ENCODE measurements around the gene CCDC188.
A peak's percentile ranks its signal among the peaks of the same experiment; 100 is the strongest.

The CCDC188 gene

GRCh38 chr22:20158391-20159036, 7.7 kb upstream of the CCDC188 start:
- Mint-ChIP-seq H3K36me3 (ENCODE audit: insufficient read depth) (peaks cover 3% of the 10 kb centered on the region), H3K9me3 (no peaks in the 10 kb centered on the region), H3K27me3 (peaks cover 9% of the 10 kb centered on the region), H3K4me3 (no peak overlapping the region), H3K4me1 (peaks cover 6% of the 10 kb centered on the region), H3K27ac (ENCODE audit: low read depth) (no peak overlapping the region)
- ATAC-seq (replicated peaks; ENCODE audit: extremely low read depth, poor library complexity, severe bottlenecking) (no peak), DNase-seq (ENCODE audit: low spot score in 2 of 2) (no peak)

DNA sequence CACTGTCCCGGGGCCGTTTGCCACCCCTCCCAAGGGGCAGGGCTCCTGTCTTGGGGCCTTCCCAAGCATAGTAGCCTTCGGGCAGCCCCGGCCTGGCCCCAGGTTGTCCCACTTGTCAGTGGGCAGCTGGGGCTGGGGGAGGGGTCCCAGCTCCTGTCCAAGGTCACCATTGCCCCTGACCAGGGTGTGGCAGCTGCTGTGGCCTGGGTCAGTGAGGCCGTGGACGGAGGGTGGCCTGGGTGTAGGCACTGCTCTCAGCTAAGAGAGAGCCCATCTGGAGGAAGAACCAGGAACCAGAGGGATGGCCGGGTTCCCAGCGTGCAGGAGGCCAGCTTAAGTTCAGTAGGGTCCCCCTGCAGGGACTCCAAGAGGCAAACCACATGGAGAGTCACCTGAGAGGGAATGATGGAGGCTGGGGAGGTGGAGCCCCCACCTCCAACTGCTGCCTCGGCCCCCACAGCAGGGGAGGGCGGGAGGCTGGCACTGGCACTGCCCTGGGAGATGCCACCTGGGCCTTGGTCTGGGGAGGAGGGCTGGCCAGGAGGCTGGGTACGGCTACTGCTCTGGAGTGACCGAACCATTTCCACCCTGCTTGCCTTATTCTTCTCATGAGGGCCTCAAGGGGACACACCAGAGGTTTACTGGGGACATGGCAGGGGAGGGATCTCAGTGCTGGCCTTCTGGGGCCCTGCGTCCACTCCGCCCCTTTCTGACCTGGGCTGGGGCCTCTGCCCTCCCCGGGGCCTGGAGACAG, 6.8 kb upstream of the CCDC188 start:
- Mint-ChIP-seq H3K4me3 (no peak overlapping the region), H3K9me3 (no peaks in the 10 kb centered on the region), H3K36me3 (ENCODE audit: insufficient read depth) (peaks cover 3% of the 10 kb centered on the region), H3K27me3 (peaks cover 9% of the 10 kb centered on the region), H3K27ac (ENCODE audit: low read depth) (no peak overlapping the region), H3K4me1 (peaks cover 6% of the 10 kb centered on the region)
- ATAC-seq (replicated peaks; ENCODE audit: extremely low read depth, poor library complexity, severe bottlenecking) = no peak
- DNase-seq (ENCODE audit: low spot score in 2 of 2) = no peak

DNA sequence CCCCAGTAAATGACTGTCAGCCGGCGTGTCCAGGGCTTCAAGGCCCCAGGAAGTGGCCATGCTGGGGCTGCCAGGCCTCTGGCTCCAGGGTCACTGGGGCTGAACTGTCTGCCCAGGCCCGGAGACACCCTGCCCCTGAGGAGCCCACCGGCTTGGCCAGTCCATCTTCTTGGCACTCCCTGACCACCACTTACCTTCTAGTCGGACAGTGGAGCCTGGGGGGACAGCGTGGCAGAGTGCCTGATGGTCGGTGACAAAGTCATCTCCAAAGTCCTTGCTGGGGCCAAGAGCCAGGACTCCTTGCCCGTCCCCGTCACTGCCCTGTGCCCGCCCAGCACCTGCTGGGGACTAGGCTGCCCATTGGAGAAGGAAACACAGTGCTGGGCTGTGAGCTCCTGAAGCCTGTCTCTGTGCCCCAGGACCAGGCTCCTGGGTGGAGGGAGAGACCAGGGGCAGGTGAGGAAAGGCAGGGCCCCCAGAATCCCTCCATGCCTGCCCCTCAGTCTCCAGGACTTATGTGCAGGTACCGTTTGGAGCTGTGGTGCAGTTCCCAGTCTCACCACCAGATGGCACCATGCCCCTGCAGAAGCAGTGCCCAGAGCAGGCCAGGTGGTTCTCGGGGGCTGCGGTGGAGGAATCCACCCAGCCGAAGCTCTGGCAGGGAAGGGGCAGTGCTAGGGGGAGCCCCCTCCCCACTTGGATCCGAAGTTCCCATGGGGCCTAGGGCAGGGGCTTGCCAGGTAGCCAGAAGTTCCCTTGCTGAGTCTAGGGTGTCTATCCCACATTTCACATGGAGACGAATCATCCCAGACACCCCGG, 6.0 kb upstream of the CCDC188 start:
- DNase-seq (ENCODE audit: low spot score in 2 of 2) (peak; percentile 82 to 96), ATAC-seq (replicated peaks; ENCODE audit: extremely low read depth, poor library complexity, severe bottlenecking) (peak; percentile 83)
- H3K27me3 Mint-ChIP-seq = peaks cover 9% of the 10 kb centered on the region
- peaks cover 6% of the 10 kb centered on the region for H3K4me1 Mint-ChIP-seq
- no peaks in the 10 kb centered on the region for H3K9me3 Mint-ChIP-seq
- H3K4me3 Mint-ChIP-seq = no peak overlapping the region
- H3K27ac Mint-ChIP-seq (ENCODE audit: low read depth) = no peak overlapping the region
- peaks cover 1% of the 10 kb centered on the region for H3K36me3 Mint-ChIP-seq (ENCODE audit: insufficient read depth)

DNA sequence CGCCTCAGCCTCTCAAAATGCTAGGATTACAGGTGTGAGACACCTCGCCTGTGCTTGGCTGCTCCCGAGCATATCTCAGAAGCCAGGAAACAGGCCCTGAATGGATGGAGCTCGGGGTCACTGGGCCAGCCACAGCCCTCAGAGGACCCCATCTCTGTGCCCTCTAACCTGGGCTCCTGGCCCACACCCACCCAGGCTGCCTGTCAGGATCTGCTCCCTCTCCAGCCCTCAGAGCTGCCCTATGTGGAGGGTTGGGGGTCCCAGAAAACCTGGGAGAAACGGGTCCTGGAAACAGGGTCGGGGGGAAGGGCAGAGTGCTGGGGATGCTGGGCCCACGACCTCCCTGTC, 5.2 kb upstream of the CCDC188 start:
- Mint-ChIP-seq H3K36me3 (ENCODE audit: insufficient read depth) (no peaks in the 10 kb centered on the region), H3K27me3 (peaks cover 9% of the 10 kb centered on the region), H3K9me3 (no peaks in the 10 kb centered on the region), H3K27ac (ENCODE audit: low read depth) (no peak overlapping the region), H3K4me3 (no peak overlapping the region), H3K4me1 (peaks cover 6% of the 10 kb centered on the region)
- DNase-seq (ENCODE audit: low spot score in 2 of 2) = no peak
- ATAC-seq (replicated peaks; ENCODE audit: extremely low read depth, poor library complexity, severe bottlenecking) = no peak

DNA sequence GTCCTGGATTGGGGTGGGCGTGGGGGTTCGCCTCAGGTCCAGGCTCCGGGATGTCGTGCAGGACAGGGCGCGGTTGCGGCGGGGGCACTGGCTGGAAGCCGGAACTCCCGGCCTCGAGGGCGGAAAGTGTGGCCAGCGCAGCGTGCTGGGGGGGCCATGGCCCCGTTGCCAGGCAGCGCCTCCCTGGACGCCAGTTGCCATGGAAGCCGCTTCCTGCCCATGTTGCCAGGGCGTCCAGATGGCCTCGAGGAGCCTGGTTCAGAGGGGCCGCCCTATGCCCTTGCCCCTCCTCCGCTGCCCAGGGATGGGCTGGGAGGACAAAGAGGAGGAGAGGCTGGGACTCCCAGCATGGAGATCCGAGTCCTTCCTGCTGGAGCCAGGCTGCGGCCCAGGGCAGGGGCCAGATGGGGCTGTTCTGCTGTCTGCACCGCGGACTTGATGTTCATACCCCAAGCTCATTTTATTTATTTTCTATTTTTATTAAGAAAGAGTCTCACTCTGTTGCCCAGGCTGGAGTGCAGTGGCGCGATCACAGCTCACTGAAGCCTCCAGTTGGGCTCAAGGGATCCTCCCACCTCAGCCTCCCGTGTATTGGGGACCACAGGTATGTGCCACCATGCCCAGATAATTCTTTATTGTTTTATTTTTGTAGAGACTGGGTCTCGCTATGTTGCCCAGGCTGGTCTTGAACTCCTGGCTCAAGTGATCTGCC, 4.6 kb upstream of the CCDC188 start:
- ATAC-seq (replicated peaks; ENCODE audit: extremely low read depth, poor library complexity, severe bottlenecking) = no peak
- Mint-ChIP-seq H3K36me3 (ENCODE audit: insufficient read depth) (no peaks in the 10 kb centered on the region), H3K27ac (ENCODE audit: low read depth) (no peak overlapping the region), H3K4me1 (peaks cover 6% of the 10 kb centered on the region), H3K27me3 (peaks cover 9% of the 10 kb centered on the region), H3K9me3 (no peaks in the 10 kb centered on the region), H3K4me3 (no peak overlapping the region)
- DNase-seq (ENCODE audit: low spot score in 2 of 2) = no peak

GRCh38 chr22:20154602-20155187, 3.8 kb upstream of the CCDC188 start:
- Mint-ChIP-seq H3K27ac (ENCODE audit: low read depth) (no peak overlapping the region), H3K36me3 (ENCODE audit: insufficient read depth) (no peaks in the 10 kb centered on the region), H3K9me3 (no peaks in the 10 kb centered on the region), H3K4me3 (no peak overlapping the region), H3K27me3 (peaks cover 9% of the 10 kb centered on the region), H3K4me1 (peaks cover 6% of the 10 kb centered on the region)
- DNase-seq (ENCODE audit: low spot score in 2 of 2) (no peak), ATAC-seq (replicated peaks; ENCODE audit: extremely low read depth, poor library complexity, severe bottlenecking) (no peak)

GRCh38 chr22:20153945-20154344, 3.1 kb upstream of the CCDC188 start:
- peaks cover 9% of the 10 kb centered on the region for H3K27me3 Mint-ChIP-seq
- ATAC-seq (replicated peaks; ENCODE audit: extremely low read depth, poor library complexity, severe bottlenecking) (no peak), DNase-seq (ENCODE audit: low spot score in 2 of 2) (no peak)
- H3K9me3 Mint-ChIP-seq = no peaks in the 10 kb centered on the region
- H3K4me1 Mint-ChIP-seq = peaks cover 6% of the 10 kb centered on the region
- H3K4me3 Mint-ChIP-seq = no peak overlapping the region
- no peak overlapping the region for H3K27ac Mint-ChIP-seq (ENCODE audit: low read depth)
- H3K36me3 Mint-ChIP-seq (ENCODE audit: insufficient read depth) = no peaks in the 10 kb centered on the region

DNA sequence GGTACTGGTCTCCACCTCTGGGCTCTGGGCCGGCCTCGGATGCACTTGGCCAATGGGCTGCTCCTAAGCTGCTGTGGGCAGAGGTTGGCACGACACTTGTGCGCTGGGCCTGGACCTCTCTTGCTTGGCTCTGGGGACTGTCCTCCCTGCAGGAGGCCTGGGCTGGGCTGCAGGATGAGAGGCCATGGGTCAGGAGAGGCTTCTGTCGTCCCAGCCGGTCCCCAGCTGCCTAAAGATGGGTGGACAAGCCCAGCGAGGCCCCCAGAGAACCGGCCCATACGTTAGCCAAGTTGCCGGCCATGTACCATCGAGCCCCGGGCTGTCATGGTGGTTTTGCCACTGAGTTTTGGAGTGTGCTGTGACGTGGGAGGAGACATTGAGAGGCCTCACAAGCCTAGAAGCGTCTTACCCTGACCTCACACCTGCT, 1.6 kb upstream of the CCDC188 start:
- Mint-ChIP-seq H3K4me3 (no peak overlapping the region), H3K9me3 (no peaks in the 10 kb centered on the region), H3K36me3 (ENCODE audit: insufficient read depth) (no peaks in the 10 kb centered on the region), H3K4me1 (peaks cover 6% of the 10 kb centered on the region), H3K27me3 (peaks cover 9% of the 10 kb centered on the region), H3K27ac (ENCODE audit: low read depth) (no peak overlapping the region)
- DNase-seq (ENCODE audit: low spot score in 2 of 2) (no peak), ATAC-seq (replicated peaks; ENCODE audit: extremely low read depth, poor library complexity, severe bottlenecking) (no peak)

- Mint-ChIP-seq H3K27ac (ENCODE audit: low read depth) (no peak overlapping the region), H3K9me3 (no peaks in the 10 kb centered on the region), H3K4me3 (no peak overlapping the region), H3K4me1 (no peaks in the 10 kb centered on the region), H3K36me3 (ENCODE audit: insufficient read depth) (no peaks in the 10 kb centered on the region), H3K27me3 (no peaks in the 10 kb centered on the region)
- ATAC-seq (replicated peaks; ENCODE audit: extremely low read depth, poor library complexity, severe bottlenecking) = no peak
- DNase-seq (ENCODE audit: low spot score in 2 of 2) = no peak
Observed at GRCh38 chr22:20151276-20151588, 377 bp upstream of the CCDC188 start.

DNA sequence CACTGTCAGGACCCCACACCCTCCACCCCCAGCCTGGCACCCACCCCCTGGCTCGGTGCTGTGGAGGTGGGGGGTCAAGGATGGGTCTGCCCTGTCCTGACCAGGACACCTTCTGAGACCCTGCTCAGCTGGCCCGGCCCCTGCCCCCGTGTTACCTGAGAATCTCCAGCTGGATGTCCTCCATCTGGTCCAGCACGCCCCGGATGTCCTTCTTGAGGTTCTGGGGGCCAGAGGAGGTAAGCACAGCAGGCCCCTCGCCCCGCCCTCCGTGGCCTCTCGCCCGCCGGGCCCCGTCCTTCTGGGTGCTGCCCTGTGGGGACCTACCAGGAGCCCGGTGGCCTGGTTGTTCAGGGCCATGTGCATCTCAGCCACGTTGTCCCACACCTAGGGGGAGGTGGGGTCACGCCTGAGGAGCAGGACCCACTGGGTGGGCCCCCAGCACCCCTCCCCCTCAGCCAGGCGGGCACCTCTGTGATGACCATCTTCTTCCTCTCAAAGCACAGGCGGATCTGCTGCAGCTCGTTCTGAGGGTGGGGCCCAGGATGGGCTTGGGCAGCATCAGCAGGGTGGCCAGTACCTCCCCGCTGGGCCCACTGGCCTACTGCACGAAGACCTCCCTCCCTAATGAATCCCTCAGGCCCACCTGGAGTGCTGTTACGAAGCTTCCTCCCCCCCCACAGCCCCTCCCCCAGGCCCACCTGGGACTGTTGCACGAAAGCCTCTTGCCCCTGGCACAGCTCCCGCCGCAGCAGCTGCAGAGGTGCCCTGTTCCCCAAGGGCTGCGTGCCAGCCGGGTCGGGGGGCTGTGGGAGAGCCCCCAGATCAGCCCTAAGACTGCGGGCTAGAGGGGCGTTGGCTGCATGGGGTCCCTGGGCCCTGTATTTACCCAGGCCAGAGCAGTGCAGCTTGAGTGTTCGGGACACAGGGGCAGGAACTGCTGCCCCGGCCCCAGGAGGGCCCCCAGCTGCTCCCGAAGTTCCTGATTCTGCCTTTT, 1.3 kb downstream of the CCDC188 start:
- ATAC-seq (replicated peaks; ENCODE audit: extremely low read depth, poor library complexity, severe bottlenecking) (no peak), DNase-seq (ENCODE audit: low spot score in 2 of 2) (no peak)
- Mint-ChIP-seq H3K4me3 (no peak overlapping the region), H3K27me3 (no peaks in the 10 kb centered on the region), H3K9me3 (no peaks in the 10 kb centered on the region), H3K36me3 (ENCODE audit: insufficient read depth) (no peaks in the 10 kb centered on the region), H3K27ac (ENCODE audit: low read depth) (no peak overlapping the region), H3K4me1 (no peaks in the 10 kb centered on the region)

DNA sequence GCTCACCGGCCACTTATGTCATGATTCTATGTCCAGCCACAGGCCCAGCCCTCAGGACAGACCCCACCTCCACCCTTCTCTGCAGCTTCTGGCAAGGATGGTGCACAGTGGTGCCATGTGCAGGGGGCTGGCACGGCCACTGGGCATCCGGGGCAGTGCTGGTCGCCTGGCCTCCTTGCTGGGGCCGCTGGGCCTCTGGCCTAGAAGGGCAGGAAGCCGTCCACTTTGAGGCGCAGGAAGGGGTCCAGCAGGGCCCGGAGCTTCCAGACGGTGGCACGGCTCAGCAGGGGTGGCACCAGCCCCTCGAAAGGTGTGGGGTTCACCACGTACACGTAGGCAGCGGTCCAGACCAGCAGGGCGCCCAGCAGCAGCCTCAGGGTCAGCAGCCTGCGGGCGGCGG, 2.4 kb downstream of the CCDC188 start:
- DNase-seq (ENCODE audit: low spot score in 2 of 2) (no peak), ATAC-seq (replicated peaks; ENCODE audit: extremely low read depth, poor library complexity, severe bottlenecking) (no peak)
- Mint-ChIP-seq H3K4me1 (no peaks in the 10 kb centered on the region), H3K36me3 (ENCODE audit: insufficient read depth) (peaks cover 2% of the 10 kb centered on the region), H3K27ac (ENCODE audit: low read depth) (no peak overlapping the region), H3K4me3 (no peak overlapping the region), H3K27me3 (no peaks in the 10 kb centered on the region), H3K9me3 (no peaks in the 10 kb centered on the region)

All from central memory CD8-positive, alpha-beta T cell (primary cell).